Measurements from ENCODE around the gene TTC31.

Gene TTC31

DNA sequence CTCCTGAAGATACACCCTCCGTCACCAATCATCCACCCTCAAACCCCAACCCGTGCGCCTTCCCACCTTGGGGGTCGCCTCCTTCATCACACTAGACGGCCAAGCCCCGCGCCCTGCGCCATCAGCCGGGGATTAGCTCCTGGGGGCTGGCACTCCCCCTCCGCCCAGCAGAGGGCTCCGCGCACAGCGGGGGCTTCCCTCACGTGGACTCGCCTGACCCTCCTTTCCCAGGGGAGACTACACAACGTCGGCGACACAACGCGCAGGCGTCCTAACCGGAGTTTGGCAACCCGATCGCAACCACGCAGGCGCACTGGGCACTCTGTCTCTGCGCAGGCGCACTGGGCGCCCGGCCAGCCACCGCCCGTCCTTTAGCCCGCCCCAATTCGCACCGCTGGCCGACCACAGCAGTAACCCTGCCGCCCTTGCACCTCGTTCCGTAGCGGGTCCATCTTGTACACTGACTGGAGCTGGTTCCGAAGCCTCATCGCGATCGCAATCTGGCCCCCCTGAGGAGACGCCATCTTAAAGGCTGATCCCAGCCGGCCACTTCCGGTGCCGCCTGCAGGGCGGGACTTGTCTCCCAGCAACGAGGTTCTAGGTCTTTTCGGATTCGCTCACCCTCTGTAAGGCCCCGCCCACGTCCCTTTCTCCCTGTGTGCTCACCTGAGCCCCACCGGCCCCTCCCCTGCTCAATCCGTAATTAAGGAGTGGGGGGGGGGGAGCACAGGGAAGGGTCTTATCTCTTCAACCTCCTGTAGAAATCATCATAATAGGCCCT, 24.5 kb downstream of the TTC31 start, which contains the start of gene PCGF1:
Gene PCGF1, minus strand, starts transcription at position 551 of the 781 bp plus-strand sequence. Its CDS starts 27 bp downstream, at position 524.
- DNase-seq (ENCODE audit: low spot score in 2 of 2), result peak; percentile 97 to 100
- H3K27ac Mint-ChIP-seq (ENCODE audit: low read depth), result peak within 1 kb of the TSS; percentile 99
- no peaks in the 10 kb centered on the region for H3K9me3 Mint-ChIP-seq
- peak within 1 kb of the TSS; percentile 91 for H3K4me3 Mint-ChIP-seq
- peaks cover 24% of the 10 kb centered on the region for H3K36me3 Mint-ChIP-seq (ENCODE audit: insufficient read depth)
- peaks cover 34% of the 10 kb centered on the region for H3K27me3 Mint-ChIP-seq
- ATAC-seq (replicated peaks; ENCODE audit: extremely low read depth, poor library complexity, severe bottlenecking), result peak; percentile 94
- peaks cover 51% of the 10 kb centered on the region for H3K4me1 Mint-ChIP-seq

DNA sequence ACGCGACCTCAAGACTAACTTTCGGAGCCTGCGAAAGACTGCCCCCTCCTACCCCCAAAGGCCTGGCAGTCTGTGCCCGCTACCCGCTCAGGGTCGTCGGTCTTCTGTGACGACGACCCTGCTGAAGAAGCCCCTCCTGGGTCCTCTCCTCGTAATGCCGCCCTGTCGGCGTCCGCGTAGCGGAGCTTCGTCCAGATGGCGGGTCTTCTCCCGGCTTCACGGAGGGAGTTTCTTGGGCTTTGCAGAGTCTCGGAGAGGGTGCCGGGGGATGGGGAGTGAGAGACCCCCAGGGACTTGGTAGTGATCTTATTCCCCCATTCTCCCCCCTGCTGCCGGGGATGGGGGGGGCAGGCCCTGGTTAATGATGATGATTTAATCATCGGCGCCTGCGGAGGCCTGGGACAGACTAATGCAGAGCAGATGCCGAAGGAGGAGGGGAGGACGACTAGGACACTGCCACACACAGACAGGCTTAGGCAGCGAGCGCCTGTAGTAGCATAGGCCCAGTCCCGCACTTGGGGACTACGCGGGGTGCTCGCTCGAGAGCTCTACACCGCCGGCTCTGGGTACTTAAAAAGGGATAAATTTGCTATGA, 25.1 kb downstream of the TTC31 start:
- Mint-ChIP-seq H3K9me3 (no peaks in the 10 kb centered on the region), H3K36me3 (ENCODE audit: insufficient read depth) (peaks cover 24% of the 10 kb centered on the region), H3K4me3 (peak overlapping the region; percentile 91), H3K27ac (ENCODE audit: low read depth) (peak overlapping the region; percentile 99), H3K27me3 (peaks cover 40% of the 10 kb centered on the region), H3K4me1 (peaks cover 45% of the 10 kb centered on the region)
- ATAC-seq (replicated peaks; ENCODE audit: extremely low read depth, poor library complexity, severe bottlenecking) (peak; percentile 7), DNase-seq (ENCODE audit: low spot score in 2 of 2) (no peak)

DNA sequence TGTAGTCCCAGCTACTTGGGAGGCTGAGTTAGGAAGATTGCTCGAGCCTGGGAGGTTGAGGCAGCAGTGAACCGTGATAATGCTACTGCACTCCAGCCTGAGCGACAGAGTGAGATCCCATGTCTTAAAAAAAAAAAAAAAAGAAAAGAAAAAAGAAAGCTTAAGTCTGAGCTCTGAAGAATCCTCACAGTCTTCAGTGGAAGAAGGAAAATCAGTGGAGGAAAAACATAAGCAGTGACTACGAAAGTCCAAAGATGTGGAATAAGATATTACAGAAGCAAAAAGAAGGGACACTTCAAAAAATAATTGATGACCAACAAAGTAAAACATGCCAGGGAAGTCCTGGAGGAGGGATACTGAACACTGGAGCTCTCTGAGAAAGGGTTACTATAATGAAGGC, 27.4 kb downstream of the TTC31 start:
- DNase-seq (ENCODE audit: low spot score in 2 of 2) (no peak), ATAC-seq (replicated peaks; ENCODE audit: extremely low read depth, poor library complexity, severe bottlenecking) (no peak)
- peaks cover 30% of the 10 kb centered on the region for H3K4me1 Mint-ChIP-seq
- peaks cover 40% of the 10 kb centered on the region for H3K27me3 Mint-ChIP-seq
- peaks cover 24% of the 10 kb centered on the region for H3K36me3 Mint-ChIP-seq (ENCODE audit: insufficient read depth)
- H3K27ac Mint-ChIP-seq (ENCODE audit: low read depth), result no peak overlapping the region
- no peak overlapping the region for H3K4me3 Mint-ChIP-seq
- no peaks in the 10 kb centered on the region for H3K9me3 Mint-ChIP-seq

DNA sequence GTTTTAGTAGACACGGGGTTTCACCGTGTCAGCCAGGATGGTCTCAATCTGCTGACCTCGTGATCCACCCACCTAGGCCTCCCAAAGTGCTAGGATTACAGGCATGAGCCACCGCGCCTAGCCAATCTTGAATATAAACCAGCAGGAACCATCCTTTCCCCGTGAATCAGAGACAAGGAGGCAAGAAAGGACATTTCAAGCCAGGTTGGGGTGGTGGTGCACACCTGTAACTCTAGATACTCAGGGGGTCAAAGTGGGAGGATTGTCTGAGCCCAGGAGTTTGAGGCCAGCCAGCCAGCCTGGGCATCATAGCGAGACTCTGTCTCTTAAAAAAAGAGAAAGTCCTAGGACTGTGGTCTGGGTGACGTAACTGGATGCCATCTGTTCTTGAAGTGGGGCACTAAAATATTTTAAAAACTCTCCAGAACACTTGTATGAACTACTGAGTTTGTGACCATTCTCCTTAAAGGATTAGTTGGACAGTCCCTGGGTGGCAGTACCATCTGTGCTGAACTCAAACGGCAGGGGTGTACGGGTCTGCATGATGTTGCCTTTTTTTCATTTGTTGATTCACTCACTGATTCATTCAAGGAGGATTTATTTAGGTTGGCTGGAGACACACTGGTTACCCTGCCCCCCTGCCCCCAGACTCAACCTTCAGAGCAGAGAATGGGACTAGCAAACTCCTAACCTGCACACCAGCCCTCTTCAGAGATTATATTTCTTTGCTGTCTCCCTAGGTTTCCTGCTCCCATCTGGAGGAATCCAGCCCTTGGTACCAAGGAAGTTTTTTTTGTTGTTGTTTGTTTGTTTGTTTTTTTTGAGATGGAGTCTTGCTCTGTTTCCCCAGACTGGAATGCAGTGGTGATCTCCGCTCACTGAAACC, 28.5 kb downstream of the TTC31 start:
- peaks cover 32% of the 10 kb centered on the region for H3K4me1 Mint-ChIP-seq
- no peak for DNase-seq (ENCODE audit: low spot score in 2 of 2)
- ATAC-seq (replicated peaks; ENCODE audit: extremely low read depth, poor library complexity, severe bottlenecking), result no peak
- H3K27ac Mint-ChIP-seq (ENCODE audit: low read depth), result no peak overlapping the region
- peaks cover 48% of the 10 kb centered on the region for H3K27me3 Mint-ChIP-seq
- H3K36me3 Mint-ChIP-seq (ENCODE audit: insufficient read depth), result peaks cover 25% of the 10 kb centered on the region
- no peak overlapping the region for H3K4me3 Mint-ChIP-seq
- H3K9me3 Mint-ChIP-seq, result no peaks in the 10 kb centered on the region

DNA sequence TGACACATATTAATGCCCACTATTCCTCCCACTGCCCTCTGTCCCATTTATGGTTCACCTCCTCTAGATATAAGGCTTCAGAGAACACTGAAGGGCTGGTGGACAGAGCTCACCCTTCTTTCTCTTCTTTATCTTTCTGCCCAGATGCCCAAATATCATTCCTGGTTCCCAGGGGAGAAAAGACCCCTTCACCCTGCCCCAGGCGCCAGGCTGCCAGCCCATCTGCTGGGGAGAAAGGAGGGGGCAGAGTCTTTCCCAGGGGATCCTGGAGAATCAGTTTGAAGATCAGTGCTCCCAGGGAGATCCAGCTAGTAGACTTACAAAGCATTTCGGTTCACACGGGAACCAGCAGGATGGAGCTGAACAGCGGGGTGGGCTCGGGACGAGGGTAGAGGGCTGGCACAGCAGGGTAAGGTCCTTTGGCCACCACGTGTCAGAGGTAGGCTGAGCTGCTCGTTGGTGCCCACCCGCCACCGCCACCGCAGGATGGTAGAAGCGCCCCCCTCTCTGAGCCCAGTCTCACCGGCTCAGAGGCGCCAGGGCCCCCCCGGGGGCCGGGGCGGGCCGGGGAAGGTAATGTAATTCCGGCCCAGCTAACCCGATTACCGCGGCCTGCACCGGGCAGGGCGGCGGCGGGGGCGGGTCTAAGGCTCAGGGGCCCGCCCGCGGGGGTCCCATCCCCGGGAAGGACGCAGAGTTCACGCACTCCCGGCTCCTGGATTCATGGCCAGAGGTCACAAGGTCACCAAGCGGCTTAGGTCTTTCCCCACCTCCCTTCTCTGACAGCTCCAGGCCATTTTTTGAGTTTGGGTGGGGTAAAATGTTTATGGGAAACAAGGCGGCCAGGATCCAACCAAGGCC, 30.1 kb downstream of the TTC31 start:
- DNase-seq (ENCODE audit: low spot score in 2 of 2), result no peak
- Mint-ChIP-seq H3K4me3 (peak overlapping the region; percentile 25), H3K27me3 (peaks cover 64% of the 10 kb centered on the region)

DNA sequence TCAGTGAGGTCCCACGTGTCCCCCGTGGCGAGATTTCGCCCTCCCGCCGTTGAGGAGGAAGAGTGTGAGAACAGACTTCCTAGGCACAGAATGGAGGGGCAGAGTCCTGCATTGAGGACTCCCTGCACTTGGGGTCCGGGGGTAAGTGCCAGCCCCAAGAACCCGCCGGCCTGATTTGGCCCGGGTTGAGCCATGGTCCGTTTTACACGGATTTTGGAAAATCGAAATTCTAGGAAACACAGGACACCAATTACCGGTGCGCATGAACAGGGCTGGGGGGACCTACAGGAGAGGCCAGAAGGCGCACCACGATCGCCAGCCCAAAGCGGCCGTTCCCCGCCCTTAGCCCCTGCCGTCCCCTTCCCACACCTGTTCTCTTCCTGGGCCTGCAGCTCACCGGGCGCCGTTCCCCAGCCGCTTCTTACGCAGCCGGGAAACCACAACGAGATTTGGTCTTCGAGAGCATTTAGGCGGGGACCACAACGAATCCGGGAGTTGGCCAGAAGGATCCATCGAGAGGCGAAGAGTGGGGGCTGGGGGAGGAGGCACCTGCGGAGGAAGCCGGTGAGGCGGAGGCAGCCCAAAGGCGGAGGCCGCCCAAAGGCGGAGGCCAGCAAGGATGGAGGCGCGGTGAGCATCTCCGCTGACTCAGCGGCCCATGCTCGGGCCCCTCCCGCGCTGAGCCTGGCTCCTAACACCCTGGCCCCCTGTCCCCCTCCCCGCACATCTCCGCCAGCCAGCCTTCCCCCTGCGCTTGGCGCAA, 30.9 kb downstream of the TTC31 start:
- H3K27ac Mint-ChIP-seq (ENCODE audit: low read depth), result no peak overlapping the region
- H3K9me3 Mint-ChIP-seq, result no peaks in the 10 kb centered on the region
- H3K4me1 Mint-ChIP-seq, result peaks cover 8% of the 10 kb centered on the region
- DNase-seq (ENCODE audit: low spot score in 2 of 2) (no peak), ATAC-seq (replicated peaks; ENCODE audit: extremely low read depth, poor library complexity, severe bottlenecking) (no peak)
- peaks cover 72% of the 10 kb centered on the region for H3K27me3 Mint-ChIP-seq
- peaks cover 11% of the 10 kb centered on the region for H3K36me3 Mint-ChIP-seq (ENCODE audit: insufficient read depth)
- H3K4me3 Mint-ChIP-seq, result peak overlapping the region; percentile 25

More for the DNA sequence above, 30.1 kb downstream of the TTC31 start:
- Mint-ChIP-seq H3K36me3 (ENCODE audit: insufficient read depth) (peaks cover 11% of the 10 kb centered on the region), H3K9me3 (no peaks in the 10 kb centered on the region), H3K4me1 (peaks cover 16% of the 10 kb centered on the region), H3K27ac (ENCODE audit: low read depth) (no peak overlapping the region)
- ATAC-seq (replicated peaks; ENCODE audit: extremely low read depth, poor library complexity, severe bottlenecking), result no peak

DNA sequence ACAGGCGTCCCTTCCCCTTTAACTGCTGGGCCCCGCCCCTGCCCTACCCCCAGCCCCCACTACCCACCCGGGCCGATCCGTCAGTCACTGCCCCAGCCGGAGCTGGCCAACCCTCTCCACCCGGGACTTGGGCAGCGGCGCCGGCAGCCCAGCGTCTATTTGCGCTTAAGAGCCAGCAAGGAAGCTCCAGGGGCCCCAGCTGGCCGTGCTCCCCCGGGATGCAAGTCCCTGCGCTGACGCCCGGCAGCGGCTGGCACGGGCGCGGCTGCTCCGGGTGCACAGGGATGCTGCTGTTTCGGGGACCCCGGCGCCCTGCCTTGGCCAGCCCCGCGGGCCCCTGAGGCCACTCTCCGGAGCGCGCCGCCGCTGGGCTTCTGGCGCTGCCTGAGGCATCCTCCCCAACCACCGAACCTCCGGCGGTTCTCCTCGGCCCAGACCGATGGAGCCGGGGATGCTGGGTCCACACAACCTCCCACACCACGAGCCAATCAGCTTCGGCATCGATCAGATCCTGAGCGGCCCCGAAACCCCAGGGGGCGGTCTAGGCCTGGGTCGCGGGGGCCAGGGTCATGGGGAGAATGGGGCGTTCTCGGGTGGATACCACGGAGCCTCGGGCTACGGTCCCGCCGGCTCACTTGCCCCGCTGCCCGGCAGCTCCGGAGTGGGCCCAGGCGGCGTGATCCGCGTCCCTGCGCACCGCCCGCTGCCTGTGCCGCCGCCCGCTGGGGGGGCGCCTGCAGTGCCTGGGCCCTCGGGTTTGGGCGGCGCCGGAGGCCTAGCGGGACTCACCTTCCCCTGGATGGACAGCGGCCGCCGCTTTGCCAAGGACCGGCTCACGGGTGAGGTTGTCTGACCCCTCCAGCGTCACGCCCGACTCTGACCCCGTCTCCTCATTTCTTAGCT, 31.7 kb downstream of the TTC31 start, which contains the start of gene TLX2:
Gene TLX2, plus strand, starts transcription at position 83 of the 903 bp plus-strand sequence. Its CDS starts 357 bp downstream, at position 440.
- peaks cover 8% of the 10 kb centered on the region for H3K4me1 Mint-ChIP-seq
- ATAC-seq (replicated peaks; ENCODE audit: extremely low read depth, poor library complexity, severe bottlenecking) (no peak), DNase-seq (ENCODE audit: low spot score in 2 of 2) (no peak)
- peaks cover 81% of the 10 kb centered on the region for H3K27me3 Mint-ChIP-seq
- H3K9me3 Mint-ChIP-seq, result no peaks in the 10 kb centered on the region
- peak within 1 kb of the TSS; percentile 66 for H3K4me3 Mint-ChIP-seq
- peaks cover 11% of the 10 kb centered on the region for H3K36me3 Mint-ChIP-seq (ENCODE audit: insufficient read depth)
- peak within 1 kb of the TSS; percentile 39 for H3K27ac Mint-ChIP-seq (ENCODE audit: low read depth)

DNA sequence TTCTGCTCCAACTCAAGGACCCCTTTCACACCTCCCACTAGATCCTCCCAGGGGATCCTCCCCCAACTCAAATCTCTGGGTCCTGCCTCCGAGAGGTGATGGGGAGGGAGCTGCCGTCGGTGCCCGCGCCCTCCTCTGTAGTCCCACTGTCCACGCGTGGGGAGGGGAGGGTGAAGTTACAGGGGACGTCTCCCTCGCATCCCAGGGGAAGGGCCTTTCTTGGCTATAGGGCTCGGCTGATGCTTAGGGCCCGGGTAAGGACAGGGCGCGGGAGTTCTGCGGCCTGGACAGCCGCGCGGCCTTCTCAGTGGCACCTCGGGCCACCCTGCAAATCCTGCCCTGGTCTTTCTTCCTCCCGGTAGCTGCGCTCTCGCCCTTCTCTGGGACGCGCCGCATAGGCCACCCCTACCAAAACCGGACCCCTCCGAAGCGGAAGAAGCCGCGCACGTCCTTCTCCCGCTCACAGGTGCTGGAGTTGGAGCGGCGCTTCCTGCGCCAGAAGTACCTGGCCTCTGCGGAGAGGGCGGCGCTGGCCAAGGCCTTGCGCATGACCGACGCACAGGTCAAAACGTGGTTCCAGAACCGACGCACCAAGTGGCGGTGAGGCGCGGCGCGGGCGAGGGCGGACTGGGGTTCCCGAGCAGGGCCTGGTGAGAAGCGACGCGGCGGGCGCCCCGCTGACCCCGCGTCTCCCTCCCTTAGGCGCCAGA, 32.5 kb downstream of the TTC31 start:
- Mint-ChIP-seq H3K36me3 (ENCODE audit: insufficient read depth) (peaks cover 11% of the 10 kb centered on the region), H3K4me1 (peaks cover 8% of the 10 kb centered on the region), H3K27ac (ENCODE audit: low read depth) (peak overlapping the region; percentile 39), H3K27me3 (peaks cover 85% of the 10 kb centered on the region), H3K9me3 (no peaks in the 10 kb centered on the region), H3K4me3 (peak overlapping the region; percentile 66)
- DNase-seq (ENCODE audit: low spot score in 2 of 2) (no peak), ATAC-seq (replicated peaks; ENCODE audit: extremely low read depth, poor library complexity, severe bottlenecking) (no peak)

DNA sequence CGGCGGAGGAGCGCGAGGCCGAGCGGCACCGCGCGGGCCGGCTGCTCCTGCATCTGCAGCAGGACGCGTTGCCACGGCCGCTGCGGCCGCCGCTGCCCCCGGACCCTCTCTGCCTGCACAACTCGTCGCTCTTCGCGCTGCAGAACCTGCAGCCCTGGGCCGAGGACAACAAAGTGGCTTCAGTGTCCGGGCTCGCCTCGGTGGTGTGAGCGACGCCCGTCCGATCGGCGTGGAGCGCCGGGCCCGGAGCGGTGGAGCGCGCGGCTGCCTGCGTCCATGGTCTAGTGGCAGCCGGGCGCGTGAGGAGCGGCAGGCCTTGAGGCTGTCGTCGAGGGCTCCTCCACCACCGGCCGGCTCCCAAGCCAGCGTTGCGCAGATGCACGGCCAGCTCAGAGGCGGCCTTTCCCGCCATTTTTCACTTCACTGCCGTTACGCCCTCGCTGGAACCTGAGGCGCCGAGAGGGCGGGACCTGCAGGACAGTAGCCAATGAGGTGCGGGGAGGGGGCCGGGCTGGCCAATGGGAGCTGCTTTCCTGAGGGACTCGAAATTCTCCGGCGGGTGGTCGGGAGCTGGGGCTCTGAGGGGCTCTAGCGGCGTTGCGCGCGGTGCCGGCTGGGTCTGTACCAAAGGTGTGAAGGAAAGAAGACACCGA, 33.2 kb downstream of the TTC31 start:
- peak in 1 of 2 donors; percentile 43 for DNase-seq (ENCODE audit: low spot score in 2 of 2)
- H3K4me3 Mint-ChIP-seq, result peak overlapping the region; percentile 66
- peaks cover 82% of the 10 kb centered on the region for H3K27me3 Mint-ChIP-seq
- no peak overlapping the region for H3K27ac Mint-ChIP-seq (ENCODE audit: low read depth)
- peaks cover 11% of the 10 kb centered on the region for H3K36me3 Mint-ChIP-seq (ENCODE audit: insufficient read depth)
- H3K9me3 Mint-ChIP-seq, result no peaks in the 10 kb centered on the region
- ATAC-seq (replicated peaks; ENCODE audit: extremely low read depth, poor library complexity, severe bottlenecking), result peak; percentile 35
- peaks cover 8% of the 10 kb centered on the region for H3K4me1 Mint-ChIP-seq

DNA sequence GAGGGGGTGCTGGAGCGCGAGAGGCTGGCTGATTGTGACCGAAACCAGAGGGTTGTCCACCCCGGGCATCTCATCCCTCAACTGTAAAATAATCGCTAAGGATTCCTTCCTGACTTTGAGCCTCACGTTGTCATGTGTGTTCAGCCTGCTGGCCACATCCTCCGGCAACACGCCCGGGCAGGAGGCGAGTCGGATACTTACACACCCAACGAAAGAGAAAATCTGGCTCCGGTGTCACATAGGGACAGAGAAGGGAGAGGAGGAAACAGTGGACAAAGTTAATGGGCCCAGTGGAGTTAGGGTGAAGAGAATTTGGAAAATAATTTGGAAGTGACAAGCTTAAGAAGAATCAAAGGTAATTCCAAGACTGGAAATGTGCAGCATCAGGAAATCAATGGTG, 33.8 kb downstream of the TTC31 start:
- Mint-ChIP-seq H3K4me1 (peaks cover 8% of the 10 kb centered on the region), H3K27ac (ENCODE audit: low read depth) (no peak overlapping the region), H3K4me3 (peak overlapping the region; percentile 66), H3K27me3 (peaks cover 77% of the 10 kb centered on the region), H3K36me3 (ENCODE audit: insufficient read depth) (peaks cover 9% of the 10 kb centered on the region), H3K9me3 (no peaks in the 10 kb centered on the region)
- ATAC-seq (replicated peaks; ENCODE audit: extremely low read depth, poor library complexity, severe bottlenecking) (no peak), DNase-seq (ENCODE audit: low spot score in 2 of 2) (no peak)

Data from central memory CD8-positive, alpha-beta T cell (primary cell).